IMR-90 (cell line): Measurements from ENCODE around the gene TCERG1L. TPM values are rescaled to one million over a fixed set of nuclear protein-coding genes. Genes with fewer than 3 reads are reported as not detected.

ENCODE experiments used
- ATAC-seq: fragments of 200-7000 bp; cut with Tn5 transposase; 2 replicates; pipeline ENCODE4 v1.9.1; 2020; ENCODE audit warnings: low read depth, mild to moderate bottlenecking, moderate library complexity
- BruUV-seq: library from RNA; stranded (reverse); fragments of 400-500 nt; replicated peaks from 2 replicates; lab custom pipeline; 2021; lab: Mats Ljungman, UMichigan
- CTCF ChIA-PET: fragments of 300-600 bp; formaldehyde crosslinking; extraction: SDS; loops from one replicate; lab custom pipeline; 2021; ENCODE audit warnings: antibody characterized with exemption; lab: Yijun Ruan, JAX
- POLR2A ChIA-PET: fragments of 300-600 bp; sonication (Branson Sonifier 250); formaldehyde crosslinking; loops from one replicate; lab custom pipeline; 2022; ENCODE audit warnings: antibody characterized with exemption; ENCODE audit not compliant: unreplicated experiment; lab: Charles Lee
- DNase-seq: peaks from one replicate; pipeline ENCODE4 v3.0.0; 2013
- H2AFZ ChIP-seq: replicated peaks from 2 replicates; pipeline ENCODE3; 2013; ENCODE audit warnings: low read length, mild to moderate bottlenecking; ENCODE audit not compliant: poor library complexity
- H2AK5ac ChIP-seq: 2 replicates; pipeline ENCODE4 v1.6.1; 2013; ENCODE audit warnings: low read depth, low read length, inconsistent platforms
- H2AK9ac ChIP-seq: replicated peaks from 2 replicates; pipeline ENCODE3; 2013; ENCODE audit warnings: mild to moderate bottlenecking, low read depth, low read length, moderate library complexity; ENCODE audit not compliant: poor library complexity
- H2BK120ac ChIP-seq: 2 replicates; pipeline ENCODE4 v1.6.1; 2013; ENCODE audit warnings: low read depth, low read length, inconsistent platforms
- H2BK15ac ChIP-seq: 3 replicates; pipeline ENCODE4 v1.6.1; 2013; ENCODE audit warnings: low read depth, low read length, inconsistent platforms
- H2BK20ac ChIP-seq: 2 replicates; pipeline ENCODE4 v1.6.1; 2013; ENCODE audit warnings: low read depth, mild to moderate bottlenecking, inconsistent platforms, low read length, moderate library complexity
- H2BK5ac ChIP-seq: 2 replicates; pipeline ENCODE4 v1.6.1; 2013; ENCODE audit warnings: mild to moderate bottlenecking, low read depth, low read length, inconsistent platforms; ENCODE audit not compliant: poor library complexity, severe bottlenecking
- H3K14ac ChIP-seq: replicated peaks from 2 replicates; pipeline ENCODE4 v1.6.1; 2013; ENCODE audit warnings: low read depth, low read length, inconsistent platforms
- H3K18ac ChIP-seq: 2 replicates; pipeline ENCODE4 v1.6.1; 2013; ENCODE audit warnings: low read depth, low read length, control low read depth
- H3K23ac ChIP-seq: 2 replicates; pipeline ENCODE4 v1.6.1; 2013; ENCODE audit warnings: low read depth, low read length, inconsistent platforms
- H3K27ac ChIP-seq: 2 replicates; pipeline ENCODE4 v1.5.1; 2013; ENCODE audit warnings: mild to moderate bottlenecking, control low read depth, low read length; ENCODE audit not compliant: insufficient read depth
- H3K27me3 ChIP-seq: 2 replicates; pipeline ENCODE4 v1.6.1; 2013; ENCODE audit warnings: low read length; ENCODE audit not compliant: control insufficient read depth, insufficient read depth
- H3K36me3 ChIP-seq: 2 replicates; pipeline ENCODE4 v1.6.1; 2013; ENCODE audit warnings: low read length, mixed read lengths; ENCODE audit not compliant: control insufficient read depth, insufficient read depth
- H3K4ac ChIP-seq: 2 replicates; pipeline ENCODE4 v1.6.1; 2013; ENCODE audit warnings: low read depth, low read length, inconsistent platforms
- H3K4me1 ChIP-seq: 2 replicates; pipeline ENCODE4 v1.6.1; 2013; ENCODE audit warnings: low read length, mixed read lengths; ENCODE audit not compliant: control insufficient read depth, insufficient read depth
- H3K4me2 ChIP-seq: 2 replicates; pipeline ENCODE4 v1.6.1; 2013; ENCODE audit warnings: low read depth, mild to moderate bottlenecking, control low read depth, low read length, moderate library complexity
- H3K4me3 ChIP-seq: 2 replicates; pipeline ENCODE4 v1.5.1; 2013; ENCODE audit warnings: low read depth, mild to moderate bottlenecking, control low read depth, low read length, moderate library complexity; ENCODE audit not compliant: insufficient read depth
- H3K56ac ChIP-seq: 2 replicates; pipeline ENCODE4 v1.6.1; 2013; ENCODE audit warnings: low read length, inconsistent platforms; ENCODE audit not compliant: insufficient read depth; ENCODE audit errors: extremely low read depth
- H3K79me1 ChIP-seq, 2 experiments: 2 replicates each; pipeline ENCODE4 v1.6.1; 2013; ENCODE audit warnings: low read length in 2 of 2, inconsistent platforms in 1 of 2, low read depth in 1 of 2
- H3K9ac ChIP-seq: 2 replicates; pipeline ENCODE4 v1.6.1; 2013; ENCODE audit warnings: low read depth, low read length, control low read depth
- H3K9me1 ChIP-seq: 2 replicates; pipeline ENCODE4 v1.6.1; 2013; ENCODE audit warnings: low read length, inconsistent platforms; ENCODE audit not compliant: insufficient read depth
- H3K9me3 ChIP-seq: 2 replicates; pipeline ENCODE4 v1.6.1; 2013; ENCODE audit warnings: low read length; ENCODE audit not compliant: control insufficient read depth, insufficient read depth
- H4K20me1 ChIP-seq: 2 replicates; pipeline ENCODE4 v1.6.1; 2013; ENCODE audit warnings: low read length, inconsistent platforms; ENCODE audit not compliant: insufficient read depth
- H4K5ac ChIP-seq: 2 replicates; pipeline ENCODE4 v1.6.1; 2013; ENCODE audit warnings: mild to moderate bottlenecking, low read depth, low read length, control low read depth
- H4K8ac ChIP-seq, 2 experiments: 2 replicates each; pipeline ENCODE4 v1.6.1; 2013; ENCODE audit warnings: low read depth in 2 of 2, low read length in 2 of 2, control low read depth in 1 of 2, inconsistent platforms in 1 of 2
- H4K91ac ChIP-seq: 2 replicates; pipeline ENCODE4 v1.6.1; 2013; ENCODE audit warnings: low read depth, low read length, inconsistent platforms; ENCODE audit not compliant: insufficient read depth
- CHD1 ChIP-seq: IDR thresholded peaks from 2 replicates; pipeline ENCODE4 v1.6.1; 2012; ENCODE audit warnings: low read depth, low read length, improper control_type of control experiment
- MAZ ChIP-seq: IDR thresholded peaks from 2 replicates; pipeline ENCODE4 v1.6.1; 2012; ENCODE audit warnings: low read depth, mild to moderate bottlenecking, low read length, improper control_type of control experiment, moderate library complexity, borderline replicate concordance
- MXI1 ChIP-seq: IDR thresholded peaks from 2 replicates; pipeline ENCODE4 v1.6.1; 2012; ENCODE audit warnings: low read depth, mild to moderate bottlenecking, low read length, moderate library complexity, borderline replicate concordance
- POLR2A ChIP-seq: IDR thresholded peaks from 2 replicates; pipeline ENCODE4 v1.6.1; 2012; ENCODE audit warnings: mild to moderate bottlenecking, low read depth, low read length
- WGBS, 2 experiments: methylation state at CpG; one replicate each; pipeline versions ENCODE4 v1.1.5 to v1.1.7; 2013; ENCODE audit warnings: missing lambda C conversion rate in 2 of 2; ENCODE audit not compliant: insufficient read length in 1 of 2; ENCODE audit errors: extremely low coverage in 2 of 2; 5-methylcytosine and 5-hydroxymethylcytosine counted together
- dilution Hi-C: fragments of 300-500 bp; cut with HindIII; formaldehyde crosslinking; loops from one replicate; pipeline ENCODE4 v1.14.3; 2018; ENCODE audit warnings: low sequenced_read_pairs; ENCODE audit not compliant: unreplicated experiment
- in situ Hi-C: fragments of 300-500 bp; cut with MboI; formaldehyde crosslinking; loops from 3 replicates; pipeline ENCODE4 v1.14.3; 2019; ENCODE audit warnings: low sequenced_read_pairs, inconsistent platforms, mixed read lengths
- intact Hi-C: fragments of 100-400 bp; cut with micrococcal nuclease; formaldehyde crosslinking; loops from 2 replicates; pipeline ENCODE4 v1.10.0; 2022
- polyA plus RNA-seq, 3 experiments: library from polyadenylated mRNA; depleted of rRNA; stranded (reverse); fragments of >200 nt; gene quantifications; 2 replicates each; pipeline ENCODE4 v1.2.3, GENCODE V29; 2012; ENCODE audit warnings: low replicate concordance in 1 of 3
- total RNA-seq: library from RNA; depleted of rRNA; stranded (reverse); fragments of >200 nt; gene quantifications from 2 replicates; pipeline ENCODE4 v1.2.3, GENCODE V29; 2012
- TF ChIP-seq, protein P1 (sequence below): fragments of 150-350 bp; IDR thresholded peaks from 2 replicates; pipeline ENCODE4 v1.6.1; 2016; ENCODE audit warnings: low read depth, mild to moderate bottlenecking, low read length, moderate library complexity, borderline replicate concordance
- TF ChIP-seq, protein P2 (sequence below): conservative IDR thresholded peaks from 2 replicates; pipeline ENCODE4 v1.5.1; 2012; ENCODE audit warnings: mild to moderate bottlenecking, low read depth, low read length, improper control_type of control experiment

TCERG1L gene
- total and polyA plus RNA-seq, 2 of the 4 experiments (the other 2 are of a cell fraction) = not detected

DNA sequence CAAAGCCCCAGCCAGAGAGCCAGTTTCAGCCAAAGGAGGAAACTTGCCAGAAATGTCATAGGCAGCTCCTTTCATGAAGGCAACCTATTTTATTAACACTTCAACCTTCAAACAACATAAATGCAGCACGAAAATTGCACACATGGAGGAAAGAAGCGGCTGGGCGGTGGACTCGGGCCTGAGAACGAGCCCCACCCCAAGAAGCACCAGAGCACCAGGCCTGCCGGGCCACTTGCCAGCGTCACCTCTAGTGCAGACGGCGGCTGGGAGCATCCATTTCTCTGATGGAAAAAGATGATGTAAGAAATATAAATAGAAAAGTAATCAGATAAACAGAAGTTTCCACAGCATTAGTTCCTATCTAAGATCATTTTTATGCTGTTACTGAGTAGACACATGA is 100.0 kb downstream of the TCERG1L start:
- POLR2A ChIA-PET = no interaction called here

More for the DNA sequence above, 100.0 kb downstream of the TCERG1L start:
- Histone ChIP-seq H4K8ac (no peak overlapping the region), H3K4me3 (no peak overlapping the region), H3K36me3 (no peaks in the 10 kb centered on the region), H2AK9ac (no peak overlapping the region), H3K23ac (no peak overlapping the region), H3K4me1 (no peaks in the 10 kb centered on the region), H3K9ac (no peak overlapping the region), H3K9me3 (peaks cover 52% of the 10 kb centered on the region), H3K4ac (no peak overlapping the region), H4K5ac (no peak overlapping the region), H4K91ac (no peak overlapping the region), H4K20me1 (no peaks in the 10 kb centered on the region), H2BK15ac (no peak overlapping the region), H2AK5ac (no peak overlapping the region), H3K18ac (no peak overlapping the region), H2AFZ (no peak overlapping the region), H3K14ac (no peak overlapping the region), H3K56ac (no peak overlapping the region), H2BK20ac (no peak overlapping the region), H3K4me2 (no peak overlapping the region), H2BK5ac (no peak overlapping the region), H3K27ac (no peak overlapping the region), H3K79me1 (no peaks in the 10 kb centered on the region), H3K27me3 (no peaks in the 10 kb centered on the region), H3K9me1 (no peaks in the 10 kb centered on the region), H2BK120ac (no peak overlapping the region)
- intact Hi-C loops = no loop called here
- ATAC-seq = no peak
- no CpG with 5 or more reads among the region's 9 CpGs for WGBS, 2 experiments
- CTCF ChIA-PET = no interaction called here
- no TSS peak for BruUV-seq
- no peak for TF ChIP-seq CHD1
- TF ChIP-seq MAZ = no peak
- TF ChIP-seq MXI1 = no peak
- TF ChIP-seq, protein P1, sequence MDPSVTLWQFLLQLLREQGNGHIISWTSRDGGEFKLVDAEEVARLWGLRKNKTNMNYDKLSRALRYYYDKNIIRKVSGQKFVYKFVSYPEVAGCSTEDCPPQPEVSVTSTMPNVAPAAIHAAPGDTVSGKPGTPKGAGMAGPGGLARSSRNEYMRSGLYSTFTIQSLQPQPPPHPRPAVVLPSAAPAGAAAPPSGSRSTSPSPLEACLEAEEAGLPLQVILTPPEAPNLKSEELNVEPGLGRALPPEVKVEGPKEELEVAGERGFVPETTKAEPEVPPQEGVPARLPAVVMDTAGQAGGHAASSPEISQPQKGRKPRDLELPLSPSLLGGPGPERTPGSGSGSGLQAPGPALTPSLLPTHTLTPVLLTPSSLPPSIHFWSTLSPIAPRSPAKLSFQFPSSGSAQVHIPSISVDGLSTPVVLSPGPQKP = no peak
- TF ChIP-seq, protein P2, sequence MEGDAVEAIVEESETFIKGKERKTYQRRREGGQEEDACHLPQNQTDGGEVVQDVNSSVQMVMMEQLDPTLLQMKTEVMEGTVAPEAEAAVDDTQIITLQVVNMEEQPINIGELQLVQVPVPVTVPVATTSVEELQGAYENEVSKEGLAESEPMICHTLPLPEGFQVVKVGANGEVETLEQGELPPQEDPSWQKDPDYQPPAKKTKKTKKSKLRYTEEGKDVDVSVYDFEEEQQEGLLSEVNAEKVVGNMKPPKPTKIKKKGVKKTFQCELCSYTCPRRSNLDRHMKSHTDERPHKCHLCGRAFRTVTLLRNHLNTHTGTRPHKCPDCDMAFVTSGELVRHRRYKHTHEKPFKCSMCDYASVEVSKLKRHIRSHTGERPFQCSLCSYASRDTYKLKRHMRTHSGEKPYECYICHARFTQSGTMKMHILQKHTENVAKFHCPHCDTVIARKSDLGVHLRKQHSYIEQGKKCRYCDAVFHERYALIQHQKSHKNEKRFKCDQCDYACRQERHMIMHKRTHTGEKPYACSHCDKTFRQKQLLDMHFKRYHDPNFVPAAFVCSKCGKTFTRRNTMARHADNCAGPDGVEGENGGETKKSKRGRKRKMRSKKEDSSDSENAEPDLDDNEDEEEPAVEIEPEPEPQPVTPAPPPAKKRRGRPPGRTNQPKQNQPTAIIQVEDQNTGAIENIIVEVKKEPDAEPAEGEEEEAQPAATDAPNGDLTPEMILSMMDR = no peak
- TF ChIP-seq POLR2A = no peak
- DNase-seq = no peak
- in situ Hi-C loops = no loop called here
- dilution Hi-C loops = no loop called here
